ELR (cell line): ENCODE results near the gene KCNJ6.

Experiments used
- DNase-seq: peaks from one replicate; pipeline ENCODE4 v3.0.0-alpha.2; 2015; ENCODE audit warnings: low read depth

KCNJ6 gene

GRCh38 chr21:37817242-37817641 lies 99.0 kb downstream of the KCNJ6 start:
- DNase-seq = no peak

- DNase-seq = no peak
Observed at GRCh38 chr21:37815893-37816292, 100.4 kb downstream of the KCNJ6 start.

GRCh38 chr21:37811711-37812110 lies 104.5 kb downstream of the KCNJ6 start:
- DNase-seq = no peak

- no peak for DNase-seq
Observed at GRCh38 chr21:37808261-37808660, 108.0 kb downstream of the KCNJ6 start.

GRCh38 chr21:37805266-37805665 lies 111.0 kb downstream of the KCNJ6 start:
- DNase-seq = no peak

DNA sequence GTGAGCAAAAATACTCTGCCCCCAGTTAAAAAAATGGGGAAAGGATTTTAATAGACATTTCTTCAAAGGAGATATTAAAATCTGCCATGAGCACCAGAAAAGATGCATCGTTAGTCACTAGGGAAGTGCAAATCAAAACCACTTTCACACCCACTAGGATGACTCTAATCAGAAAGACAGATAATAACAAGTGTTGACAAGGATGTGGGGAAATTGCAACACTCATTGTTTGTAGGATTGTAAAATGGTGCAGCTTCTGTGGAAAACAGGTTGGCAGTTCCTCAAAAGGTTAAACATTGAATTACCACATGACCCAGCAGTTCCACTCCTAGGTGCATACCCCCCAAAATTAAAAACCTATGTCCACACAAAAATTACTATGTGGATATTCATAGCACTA lies 112.3 kb downstream of the KCNJ6 start:
- no peak for DNase-seq

DNA sequence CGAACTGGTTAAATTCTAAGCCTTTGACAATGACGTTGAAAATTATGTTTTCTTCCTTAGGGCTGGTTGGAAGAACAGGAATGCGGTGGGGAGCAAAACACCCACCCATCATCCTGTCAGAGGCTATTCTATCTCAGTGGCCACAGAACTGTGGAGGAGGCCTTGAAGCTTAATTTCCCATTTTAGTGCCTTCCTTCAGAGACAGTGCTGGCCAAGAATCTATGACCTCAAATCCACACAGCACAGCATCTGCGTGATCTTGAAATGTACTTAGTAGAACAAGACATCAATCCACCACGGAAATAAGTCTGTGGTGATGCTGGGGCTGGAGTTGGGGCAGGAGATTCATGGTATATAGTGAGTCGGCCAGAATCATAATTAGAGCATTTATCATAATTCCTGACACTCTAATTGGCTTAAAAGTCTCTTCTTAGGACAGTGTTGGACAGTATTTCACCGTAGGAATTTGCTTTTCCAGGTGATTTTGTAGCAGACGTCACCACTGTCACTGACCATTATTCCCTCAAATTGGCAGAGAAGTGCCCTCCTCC lies 113.1 kb downstream of the KCNJ6 start:
- DNase-seq = no peak

DNA sequence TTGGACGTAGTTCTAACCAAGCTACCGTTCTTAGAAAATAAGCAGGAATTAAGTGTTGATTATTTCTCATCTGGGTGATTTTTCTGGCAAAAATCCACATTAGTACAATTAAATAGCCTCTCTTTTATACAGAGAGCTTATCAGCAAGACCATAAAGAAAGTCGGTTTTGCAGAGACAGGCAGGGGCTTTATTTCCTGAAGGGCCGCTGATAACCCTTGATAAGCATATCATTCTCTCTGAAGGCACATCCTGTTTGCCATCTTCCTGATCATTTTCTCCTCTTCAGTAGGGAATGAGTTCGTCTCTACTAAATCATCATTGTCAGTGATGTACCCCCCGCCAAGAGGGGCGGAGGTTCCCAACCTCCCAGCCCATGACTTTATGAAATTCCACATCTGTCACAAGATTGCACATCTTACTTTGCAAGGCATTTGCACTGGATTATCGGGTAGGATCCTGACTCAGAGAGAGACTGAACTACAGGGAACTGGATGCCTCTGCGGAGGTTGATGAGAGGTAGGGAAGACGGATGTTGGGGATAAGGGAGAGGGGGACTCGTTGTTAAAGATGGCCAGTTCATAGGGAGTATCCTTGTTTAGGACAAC lies 115.7 kb downstream of the KCNJ6 start:
- DNase-seq = no peak

DNA sequence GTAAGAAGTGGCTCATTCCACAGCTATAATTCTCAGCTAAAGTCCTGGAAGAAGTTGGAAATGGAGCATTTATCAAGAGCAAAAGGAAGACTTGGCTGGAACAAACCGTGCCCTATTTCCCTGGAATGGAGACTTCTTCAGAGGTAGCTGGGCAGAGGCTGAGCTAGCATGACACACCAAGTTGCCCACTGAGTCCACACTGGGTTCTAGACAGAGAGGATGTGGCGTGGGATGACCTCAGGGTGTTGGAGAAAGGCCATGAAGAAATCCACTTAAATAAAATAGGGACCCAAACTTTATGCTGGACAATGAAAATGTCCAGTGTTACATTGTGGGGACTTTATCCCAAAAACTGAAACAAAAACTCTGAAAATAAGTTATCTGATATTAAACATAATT lies 116.2 kb downstream of the KCNJ6 start:
- peak; percentile 28 for DNase-seq

- DNase-seq = no peak
Observed at GRCh38 chr21:37799211-37800056, 116.8 kb downstream of the KCNJ6 start.

- DNase-seq = no peak
Observed at GRCh38 chr21:37797403-37797802, 118.9 kb downstream of the KCNJ6 start.

DNA sequence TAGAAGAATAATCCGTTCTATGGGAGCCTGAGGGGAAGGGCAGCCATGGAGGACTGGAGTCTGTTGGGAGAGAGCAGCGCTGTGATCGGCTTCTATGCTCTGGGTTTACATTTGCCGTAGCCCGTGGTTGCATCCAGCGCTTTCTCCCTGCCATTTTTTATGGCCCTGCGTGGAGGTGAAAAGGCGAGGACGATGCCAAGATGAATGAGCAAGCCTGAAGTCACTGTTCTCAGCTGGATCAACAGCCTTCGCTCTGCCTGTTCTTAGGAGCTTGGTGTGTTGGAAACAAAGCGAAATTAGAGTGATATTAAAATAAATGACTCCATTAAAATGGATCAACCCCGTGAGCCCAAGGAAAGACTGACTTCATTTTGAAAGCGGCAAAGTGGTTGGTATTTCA lies 120.2 kb downstream of the KCNJ6 start:
- DNase-seq = no peak

DNA sequence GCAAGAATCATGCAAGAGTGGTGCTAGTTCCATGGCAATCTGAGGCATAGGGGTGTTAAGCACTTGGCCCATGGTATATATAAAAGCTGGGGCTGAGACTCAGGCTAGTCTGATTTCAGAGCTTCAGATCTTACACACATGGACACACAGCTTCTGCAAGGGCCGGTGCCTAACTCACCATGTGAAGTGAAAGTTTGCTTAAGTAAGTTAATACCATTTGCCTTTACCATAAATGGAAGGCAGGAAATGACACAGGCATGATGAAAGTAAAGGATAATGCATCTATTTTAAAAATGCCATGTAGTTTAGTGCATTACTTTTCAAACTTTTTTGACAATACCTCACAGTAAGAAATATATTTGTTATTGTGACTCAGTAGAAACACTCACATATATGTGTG lies 122.6 kb downstream of the KCNJ6 start:
- DNase-seq = peak; percentile 63

GRCh38 chr21:37792046-37792445 lies 124.2 kb downstream of the KCNJ6 start:
- no peak for DNase-seq

- DNase-seq = no peak
Observed at GRCh38 chr21:37790905-37791304, 125.4 kb downstream of the KCNJ6 start.

DNA sequence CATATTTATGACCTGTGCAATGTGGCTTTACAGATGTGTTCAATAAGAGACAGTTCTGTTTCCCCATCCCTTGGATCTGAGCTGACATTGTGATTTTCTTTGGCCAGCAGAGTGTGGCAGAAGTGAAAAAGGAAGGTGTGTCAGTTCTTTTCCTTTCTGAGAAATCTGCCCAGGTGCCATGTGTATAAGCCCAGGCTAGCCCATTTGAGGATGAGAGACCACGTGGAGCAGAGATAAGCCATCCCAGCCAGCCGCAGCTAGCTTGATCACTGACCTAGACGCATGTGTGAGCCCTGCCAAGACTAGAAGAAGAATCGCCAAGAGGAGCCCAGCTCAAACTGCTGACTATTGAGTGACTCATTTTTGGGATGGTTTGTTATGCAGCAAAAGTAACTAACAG lies 127.8 kb downstream of the KCNJ6 start:
- peak; percentile 14 for DNase-seq

DNA sequence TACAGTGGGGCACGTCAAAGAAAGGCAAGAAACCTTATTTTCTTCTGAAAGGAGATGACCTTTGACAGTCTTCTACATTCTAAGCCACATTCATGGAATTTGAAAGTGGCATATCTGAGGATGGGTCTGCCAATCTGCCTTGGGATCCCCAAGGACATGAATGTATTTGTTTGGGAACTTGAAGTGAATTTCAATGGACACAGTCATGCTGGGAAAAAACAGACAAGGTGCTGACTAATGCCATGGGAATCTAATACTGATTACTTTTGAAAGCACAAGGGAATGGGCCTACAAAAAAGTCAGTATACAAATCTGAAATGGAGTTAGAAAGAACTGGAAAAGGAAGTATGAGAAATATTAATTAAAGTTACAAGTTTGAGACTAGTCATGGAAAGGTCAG lies 128.8 kb downstream of the KCNJ6 start:
- DNase-seq = peak; percentile 91

- no peak for DNase-seq
Observed at GRCh38 chr21:37784591-37785318, 131.5 kb downstream of the KCNJ6 start.

- peak; percentile 15 for DNase-seq
Observed at GRCh38 chr21:37783016-37783415, 133.2 kb downstream of the KCNJ6 start.

DNA sequence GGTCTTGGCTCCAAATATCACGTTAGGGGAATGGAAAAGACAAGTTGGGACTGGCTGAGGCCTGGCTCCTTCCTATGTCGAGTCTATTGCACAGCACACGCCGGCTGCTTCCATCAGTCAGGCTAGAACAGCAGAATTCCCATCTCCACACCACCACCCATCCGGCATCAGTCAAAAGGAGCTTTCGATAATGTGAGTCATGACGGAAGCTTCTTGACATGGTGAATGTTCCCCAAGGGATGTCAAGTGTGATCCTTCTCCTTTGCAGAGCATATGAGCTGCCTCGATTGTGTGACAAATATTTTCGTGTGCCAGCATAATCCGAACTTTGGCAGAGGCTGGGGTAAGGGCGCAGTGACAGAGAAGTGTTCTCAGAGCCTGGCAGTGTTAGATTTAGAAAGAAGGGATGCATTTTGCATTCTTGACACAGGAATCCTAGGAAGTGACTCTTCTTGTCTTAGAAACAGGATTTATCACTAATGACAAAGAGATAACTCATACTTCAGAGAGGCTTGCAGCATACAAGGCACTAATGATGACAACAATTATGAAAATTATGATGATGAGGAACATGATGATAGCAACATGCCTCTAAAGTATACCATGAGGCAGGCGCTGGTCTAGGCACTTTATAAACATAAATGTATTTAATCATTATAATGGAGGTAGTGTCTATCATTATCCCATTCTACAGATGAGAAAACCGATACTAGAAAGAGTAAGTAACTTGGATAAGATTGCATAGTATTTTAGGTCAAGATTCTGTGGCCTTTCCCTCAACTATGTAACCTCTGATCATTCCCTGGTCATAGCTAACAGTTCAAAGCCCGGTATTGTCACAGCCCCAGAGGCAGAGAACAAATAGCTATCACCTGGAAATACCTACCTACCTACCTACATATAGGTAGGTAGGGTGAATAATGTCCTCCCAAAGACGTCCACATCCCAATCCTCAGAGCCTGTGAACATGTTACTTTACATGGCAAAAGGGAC lies 135.0 kb downstream of the KCNJ6 start:
- peak; percentile 20 for DNase-seq

- DNase-seq = no peak
Observed at GRCh38 chr21:37771181-37771580, 145.1 kb downstream of the KCNJ6 start.
